CD14-positive monocyte (primary cell): ENCODE data around the gene FGGY. TPM values are rescaled to one million over a fixed set of nuclear protein-coding genes. Genes with fewer than 3 reads are reported as not detected.

Experiments
- DNase-seq, 3 donors: peaks; one replicate each; pipeline ENCODE4 v3.0.0-alpha.2; 2011 to 2022
- H2AFZ ChIP-seq: 2 replicates; pipeline ENCODE4 v1.6.0; 2012; ENCODE audit warnings: mild to moderate bottlenecking, low read depth, low read length, inconsistent platforms; ENCODE audit not compliant: insufficient read depth, poor library complexity, severe bottlenecking
- H3K27ac ChIP-seq, 2 donors: 1 replicate in 1 of 2; 2 replicates in 1 of 2; pipeline ENCODE4 v1.5.1; 2012 to 2013; ENCODE audit warnings: low read length in 2 of 2, control low read depth in 1 of 2, inconsistent platforms in 1 of 2, low read depth in 1 of 2, mild to moderate bottlenecking in 1 of 2
- H3K27me3 ChIP-seq, 2 donors: one replicate each; pipeline versions ENCODE4 v1.6.0 to v1.6.1; 2011 to 2013; ENCODE audit warnings: low read length in 2 of 2; ENCODE audit not compliant: control insufficient read depth in 2 of 2, insufficient read depth in 2 of 2
- H3K36me3 ChIP-seq, 2 donors: replicated peaks in 1 of 2; 1 replicate in 1 of 2; 2 replicates in 1 of 2; pipeline versions ENCODE4 v1.5.1 to v1.6.1; 2012 to 2013; ENCODE audit warnings: low read length in 2 of 2, control low read depth in 1 of 2, inconsistent platforms in 1 of 2, mild to moderate bottlenecking in 1 of 2; ENCODE audit not compliant: insufficient read depth in 2 of 2, control insufficient read depth in 1 of 2
- H3K4me1 ChIP-seq, 2 donors: 1 replicate in 1 of 2; 2 replicates in 1 of 2; pipeline versions ENCODE4 v1.5.1 to v1.6.1; 2012 to 2013; ENCODE audit warnings: low read length in 2 of 2, control low read depth in 1 of 2, inconsistent platforms in 1 of 2, mild to moderate bottlenecking in 1 of 2, moderate library complexity in 1 of 2; ENCODE audit not compliant: insufficient read depth in 2 of 2, control insufficient read depth in 1 of 2
- H3K4me2 ChIP-seq: replicated peaks from 2 replicates; pipeline ENCODE3; 2012; ENCODE audit warnings: low read length, moderate library complexity, mild to moderate bottlenecking; ENCODE audit not compliant: poor library complexity, severe bottlenecking; ENCODE audit errors: extremely low read depth
- H3K4me3 ChIP-seq, 3 experiments: fragments of 200-600 bp in 1 of 3; sonication (generic) in 1 of 3; replicated peaks in 1 of 3; 1 replicate in 2 of 3; 2 replicates in 1 of 3; pipeline ENCODE4 v1.5.1; 2011 to 2013; ENCODE audit warnings: low read length in 3 of 3, mild to moderate bottlenecking in 3 of 3, control low read depth in 2 of 3, low read depth in 2 of 3, inconsistent platforms in 1 of 3, moderate library complexity in 1 of 3
- H3K79me2 ChIP-seq: 2 replicates; pipeline ENCODE4 v1.6.0; 2012; ENCODE audit warnings: mild to moderate bottlenecking, control low read depth, inconsistent platforms, low read length, moderate library complexity; ENCODE audit not compliant: insufficient read depth
- H3K9ac ChIP-seq: 2 replicates; pipeline ENCODE4 v1.6.0; 2017; ENCODE audit warnings: low read length, mild to moderate bottlenecking; ENCODE audit not compliant: insufficient read depth, poor library complexity, severe bottlenecking
- H3K9me3 ChIP-seq, 2 donors: replicated peaks in 1 of 2; 1 replicate in 1 of 2; 2 replicates in 1 of 2; pipeline versions ENCODE4 v1.5.1 to v1.6.1; 2012 to 2013; ENCODE audit warnings: low read length in 2 of 2, control low read depth in 1 of 2; ENCODE audit not compliant: control insufficient read depth in 1 of 2, insufficient read depth in 1 of 2
- H4K20me1 ChIP-seq: 2 replicates; pipeline ENCODE4 v1.6.0; 2012; ENCODE audit warnings: mild to moderate bottlenecking, low read length, control low read depth, moderate library complexity; ENCODE audit not compliant: insufficient read depth
- H3K27ac Mint-ChIP-seq, 7 donors: one replicate each; pipeline ENCODE4 v1.8.0; 2020; ENCODE audit warnings: mild to moderate bottlenecking in 7 of 7, mixed read lengths in 7 of 7, moderate library complexity in 6 of 7, inconsistent platforms in 2 of 7
- H3K27me3 Mint-ChIP-seq, 3 donors: one replicate each; pipeline ENCODE4 v1.8.0; 2021 to 2022; ENCODE audit warnings: low read depth in 3 of 3, mild to moderate bottlenecking in 3 of 3, mixed read lengths in 3 of 3, moderate library complexity in 3 of 3, inconsistent platforms in 1 of 3
- H3K36me3 Mint-ChIP-seq, 2 donors: one replicate each; pipeline ENCODE4 v1.8.0; 2020; ENCODE audit warnings: mixed read lengths in 2 of 2, inconsistent platforms in 1 of 2, mild to moderate bottlenecking in 1 of 2
- H3K4me1 Mint-ChIP-seq: one replicate; pipeline ENCODE4 v1.8.0; 2020; ENCODE audit warnings: mild to moderate bottlenecking, mixed read lengths
- H3K4me3 Mint-ChIP-seq, 2 donors: one replicate each; pipeline ENCODE4 v1.8.0; 2020; ENCODE audit warnings: mild to moderate bottlenecking in 2 of 2, mixed read lengths in 2 of 2, moderate library complexity in 1 of 2
- H3K9me3 Mint-ChIP-seq, 7 donors: one replicate each; pipeline ENCODE4 v1.8.0; 2020 to 2022; ENCODE audit warnings: mixed read lengths in 7 of 7, mild to moderate bottlenecking in 6 of 7, moderate library complexity in 6 of 7, inconsistent platforms in 2 of 7
- WGBS: methylation state at CpG from one replicate; pipeline ENCODE4 v1.1.5; 2013; ENCODE audit warnings: missing lambda C conversion rate; ENCODE audit not compliant: insufficient coverage; 5-methylcytosine and 5-hydroxymethylcytosine counted together
- intact Hi-C, 2 donors: fragments of 100-400 bp; cut with micrococcal nuclease; formaldehyde crosslinking; loops; one replicate each; pipeline versions ENCODE4 v1.15.0 to v1.15.1; 2023
- polyA plus RNA-seq, 3 donors: library from polyadenylated mRNA; depleted of rRNA in 1 of 3; unstranded in 2 of 3; stranded (reverse) in 1 of 3; fragments of 300-500 nt in 2 of 3; fragments of >200 nt in 1 of 3; fragmentation: Illumina TruSeq in 2 of 3; gene quantifications; 1 replicate in 2 of 3; 2 replicates in 1 of 3; pipeline ENCODE4 v1.2.3, GENCODE V29; 2012 to 2021
- TF ChIP-seq, protein P1 (sequence below): fragments of 200-600 bp; IDR thresholded peaks from one replicate; pipeline ENCODE4 v1.8.0; 2022; ENCODE audit warnings: antibody characterized with exemption, mild to moderate bottlenecking

FGGY gene
- polyA plus RNA-seq, 3 donors: 2.3 to 4.3 (median 2.9) TPM

DNA sequence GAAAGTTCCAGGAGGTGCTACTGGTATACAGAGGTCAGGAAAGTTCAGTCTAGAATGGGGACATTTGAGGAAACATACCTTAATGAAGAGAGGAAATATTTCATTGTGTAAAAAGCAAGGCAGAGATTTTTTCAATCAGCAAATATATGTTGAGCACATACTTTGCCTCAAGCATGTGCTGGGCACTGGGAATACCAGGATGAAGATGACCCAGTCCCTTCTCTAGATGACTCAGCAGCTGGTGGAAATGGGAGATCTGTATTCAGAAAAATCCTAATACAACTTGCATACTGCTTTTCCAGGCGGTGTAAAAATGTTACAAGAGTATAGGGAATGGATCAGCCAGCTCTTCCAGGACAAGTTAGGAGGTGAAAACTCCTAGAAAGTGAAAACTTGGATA is 229.3 kb downstream of the FGGY start:
- H3K4me1 Mint-ChIP-seq: peaks cover 3% of the 10 kb centered on the region
- H3K27me3 Mint-ChIP-seq: no peaks in the 10 kb centered on the region
- Histone ChIP-seq H3K27ac (no peak overlapping the region), H3K4me1 (no peaks in the 10 kb centered on the region), H3K9ac (no peak overlapping the region), H4K20me1 (no peaks in the 10 kb centered on the region), H3K4me2 (no peak overlapping the region), H2AFZ (no peak overlapping the region), H3K36me3 (no peaks in the 10 kb centered on the region), H3K9me3 (no peaks in the 10 kb centered on the region), H3K79me2 (no peaks in the 10 kb centered on the region), H3K27me3 (no peaks in the 10 kb centered on the region), H3K4me3 (no peak overlapping the region)
- DNase-seq: no peak
- H3K36me3 Mint-ChIP-seq: peaks cover 0 to 2% of the 10 kb centered on the region in 2 donors
- H3K27ac Mint-ChIP-seq: no peak overlapping the region
- intact Hi-C loops: no loop called here
- H3K9me3 Mint-ChIP-seq: peaks cover 0 to 3% (median 0%) of the 10 kb centered on the region in 7 donors
- TF ChIP-seq, protein P1, sequence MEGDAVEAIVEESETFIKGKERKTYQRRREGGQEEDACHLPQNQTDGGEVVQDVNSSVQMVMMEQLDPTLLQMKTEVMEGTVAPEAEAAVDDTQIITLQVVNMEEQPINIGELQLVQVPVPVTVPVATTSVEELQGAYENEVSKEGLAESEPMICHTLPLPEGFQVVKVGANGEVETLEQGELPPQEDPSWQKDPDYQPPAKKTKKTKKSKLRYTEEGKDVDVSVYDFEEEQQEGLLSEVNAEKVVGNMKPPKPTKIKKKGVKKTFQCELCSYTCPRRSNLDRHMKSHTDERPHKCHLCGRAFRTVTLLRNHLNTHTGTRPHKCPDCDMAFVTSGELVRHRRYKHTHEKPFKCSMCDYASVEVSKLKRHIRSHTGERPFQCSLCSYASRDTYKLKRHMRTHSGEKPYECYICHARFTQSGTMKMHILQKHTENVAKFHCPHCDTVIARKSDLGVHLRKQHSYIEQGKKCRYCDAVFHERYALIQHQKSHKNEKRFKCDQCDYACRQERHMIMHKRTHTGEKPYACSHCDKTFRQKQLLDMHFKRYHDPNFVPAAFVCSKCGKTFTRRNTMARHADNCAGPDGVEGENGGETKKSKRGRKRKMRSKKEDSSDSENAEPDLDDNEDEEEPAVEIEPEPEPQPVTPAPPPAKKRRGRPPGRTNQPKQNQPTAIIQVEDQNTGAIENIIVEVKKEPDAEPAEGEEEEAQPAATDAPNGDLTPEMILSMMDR: no peak
- no CpG with 5 or more reads among the region's 1 CpG for WGBS
- no peak overlapping the region for H3K4me3 Mint-ChIP-seq

DNA sequence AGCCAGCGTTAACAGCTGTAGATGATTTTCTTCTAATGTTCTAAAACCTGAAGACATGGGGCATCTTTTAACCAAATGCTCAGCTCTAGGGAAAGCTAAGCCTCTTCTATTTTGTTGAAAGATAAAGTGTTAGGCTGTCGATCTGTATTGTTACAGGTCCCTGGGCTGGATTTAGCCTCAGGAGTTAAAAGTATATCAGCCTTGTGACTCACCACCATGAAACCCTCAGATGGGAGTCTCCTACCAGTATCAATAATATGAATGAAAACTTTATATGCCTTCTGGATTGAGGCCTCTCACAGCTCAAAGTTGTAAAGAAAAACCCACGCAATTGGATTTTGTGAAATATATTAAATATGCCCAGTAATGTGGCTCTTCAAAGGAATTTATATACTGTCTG is 231.6 kb downstream of the FGGY start:
- no peaks in the 10 kb centered on the region for H4K20me1 ChIP-seq
- H3K27me3 ChIP-seq: no peaks in the 10 kb centered on the region
- H3K4me1 Mint-ChIP-seq: no peaks in the 10 kb centered on the region
- peaks cover 0 to 4% of the 10 kb centered on the region in 2 donors for H3K9me3 ChIP-seq
- no peak overlapping the region for H3K27ac Mint-ChIP-seq
- peaks cover 0 to 2% of the 10 kb centered on the region in 2 donors for H3K36me3 Mint-ChIP-seq
- H2AFZ ChIP-seq: no peak overlapping the region
- no peak overlapping the region for H3K9ac ChIP-seq
- H3K36me3 ChIP-seq: no peaks in the 10 kb centered on the region
- no peaks in the 10 kb centered on the region for H3K27me3 Mint-ChIP-seq
- TF ChIP-seq, protein P1: no peak
- no peak overlapping the region for H3K4me3 Mint-ChIP-seq
- no peak for DNase-seq
- no peaks in the 10 kb centered on the region for H3K4me1 ChIP-seq
- H3K27ac ChIP-seq: no peak overlapping the region
- H3K79me2 ChIP-seq: no peaks in the 10 kb centered on the region
- intact Hi-C loops: no loop called here
- WGBS: 80% methylated on average over 1 of the region's 3 CpGs
- H3K4me3 ChIP-seq: no peak overlapping the region
- H3K9me3 Mint-ChIP-seq: peaks cover 0 to 8% (median 0%) of the 10 kb centered on the region in 7 donors
- no peak overlapping the region for H3K4me2 ChIP-seq
